GM23338 (cell line): ENCODE measurements around the gene PRDM1.

ENCODE experiments used
- CREB1 ChIP-seq: fragments of 250-450 bp; sonication (Bioruptor Pico); IDR thresholded peaks from 2 replicates; pipeline ENCODE4 v1.5.0; 2020; ENCODE audit warnings: low read depth, mild to moderate bottlenecking, moderate library complexity
- CTCF ChIP-seq, 2 experiments: fragments of 200-600 bp in 1 of 2; sonication (generic) in 1 of 2; conservative IDR thresholded peaks; 2 replicates each; pipeline versions ENCODE4 v1.5.1 to v1.6.1; 2016 to 2017; ENCODE audit warnings: antibody characterized with exemption in 2 of 2, low read depth in 2 of 2, mild to moderate bottlenecking in 2 of 2, moderate library complexity in 1 of 2
- EZH2 ChIP-seq: fragments of 200-600 bp; sonication (generic); IDR thresholded peaks from one replicate; pipeline ENCODE4 v1.8.0; 2017; ENCODE audit warnings: antibody characterized with exemption, mild to moderate bottlenecking, low read depth; ENCODE audit not compliant: unreplicated experiment
- EZH2phosphoT487 ChIP-seq: fragments of 200-600 bp; sonication (generic); IDR thresholded peaks from one replicate; pipeline ENCODE4 v1.8.1; 2018; ENCODE audit warnings: antibody characterized with exemption; ENCODE audit not compliant: unreplicated experiment
- NANOG ChIP-seq: IDR thresholded peaks from 2 replicates; pipeline ENCODE4 v1.6.1; 2016; ENCODE audit warnings: antibody characterized with exemption, borderline replicate concordance
- POLR2AphosphoS5 ChIP-seq: IDR thresholded peaks from 2 replicates; pipeline ENCODE4 v1.6.1; 2016; ENCODE audit warnings: antibody characterized with exemption, low read depth
- REST ChIP-seq: IDR thresholded peaks from one replicate; pipeline ENCODE4 v1.6.1; 2018; ENCODE audit warnings: antibody characterized with exemption; ENCODE audit not compliant: unreplicated experiment
- STAT1 ChIP-seq: IDR thresholded peaks from one replicate; pipeline ENCODE4 v1.6.1; 2016; ENCODE audit warnings: antibody characterized with exemption; ENCODE audit not compliant: unreplicated experiment
- ZNF331 ChIP-seq: fragments of 250-450 bp; sonication (Bioruptor Pico); IDR thresholded peaks from 2 replicates; pipeline ENCODE4 v1.5.0; 2020; ENCODE audit warnings: low read depth, mild to moderate bottlenecking, moderate library complexity

GRCh38 chr6:106143665-106144064, 57.5 kb downstream of the PRDM1 start:
- no peak for TF ChIP-seq EZH2phosphoT487
- no peak for TF ChIP-seq STAT1
- TF ChIP-seq CREB1 (CRISPR knock-in tag), result no peak
- TF ChIP-seq CTCF (conservative IDR thresholded peaks at IDR 0.05; ENCODE audit: low read depth in 2 of 2), result no peak
- no peak for TF ChIP-seq NANOG
- TF ChIP-seq ZNF331 (CRISPR knock-in tag), result no peak
- TF ChIP-seq EZH2, result no peak
- TF ChIP-seq REST, result no peak
- no peak for TF ChIP-seq POLR2AphosphoS5
